Thyroid gland (tissue), 4 donors: Measurements from ENCODE around the gene GPR157. TPM values are rescaled to one million over a fixed set of nuclear protein-coding genes. Genes with fewer than 3 reads are reported as not detected.
"Not testable (repeated sequence)": the region's sequence is repeated elsewhere in the genome, so short reads cannot be mapped to it uniquely, and the experiment has no call there.

ENCODE experiments used
- DNase-seq, 2 donors: peaks; one replicate each; pipeline ENCODE4 v3.0.0-alpha.2; 2019
- H3K27ac ChIP-seq, 3 donors: fragments of 200-600 bp; sonication (generic); 1 replicate in 2 of 3; 2 replicates in 1 of 3; pipeline ENCODE4 v1.5.1; 2016 to 2019; ENCODE audit warnings: mild to moderate bottlenecking in 1 of 3, moderate library complexity in 1 of 3
- H3K27me3 ChIP-seq: fragments of 200-600 bp; sonication (generic); one replicate; pipeline ENCODE4 v1.5.1; 2019
- H3K36me3 ChIP-seq, 2 donors: fragments of 200-600 bp; sonication (generic); one replicate each; pipeline ENCODE4 v1.5.1; 2016 to 2019
- H3K4me1 ChIP-seq, 2 donors: fragments of 200-600 bp; sonication (generic); one replicate each; pipeline ENCODE4 v1.5.1; 2017 to 2019
- H3K4me3 ChIP-seq, 3 donors: fragments of 200-600 bp; sonication (generic); replicated peaks in 1 of 3; 1 replicate in 2 of 3; 2 replicates in 1 of 3; pipeline ENCODE4 v1.5.1; 2016; ENCODE audit warnings: mild to moderate bottlenecking in 1 of 3
- H3K9me3 ChIP-seq: fragments of 200-600 bp; sonication (generic); one replicate; pipeline ENCODE4 v1.5.1; 2017
- CTCF ChIP-seq, 6 experiments: fragments of 200-600 bp in 3 of 6; fragments of 450-650 bp in 3 of 6; sonication (generic) in 3 of 6; IDR thresholded peaks; one replicate each; pipeline ENCODE4 v1.5.1; 2016 to 2019; ENCODE audit warnings: antibody characterized with exemption in 6 of 6, mild to moderate bottlenecking in 2 of 6, inconsistent platforms in 1 of 6, moderate library complexity in 1 of 6
- POLR2A ChIP-seq, 2 donors: fragments of 450-650 bp; IDR thresholded peaks; one replicate each; pipeline ENCODE4 v1.6.1; 2017; ENCODE audit warnings: antibody characterized with exemption in 2 of 2, mild to moderate bottlenecking in 2 of 2, moderate library complexity in 1 of 2
- WGBS, 2 donors: methylation state at CpG; one replicate each; pipeline ENCODE4 v1.1.5; 2017; 5-methylcytosine and 5-hydroxymethylcytosine counted together
- intact Hi-C: fragments of 100-400 bp; cut with DNase I; formaldehyde crosslinking; loops from one replicate; pipeline ENCODE4 v1.15.1; 2023
- total RNA-seq, 4 donors: library from RNA; depleted of rRNA; stranded (reverse); fragments of >200 nt; gene quantifications; one replicate each; pipeline ENCODE4 v1.2.3, GENCODE V29; 2016

GPR157 gene
- total RNA-seq, 4 donors from 2014 or later = 5.6 to 10.4 (median 7.3) TPM

GRCh38 chr1:9145021-9145668 is 16.2 kb upstream of the GPR157 start:
- intact Hi-C loops = loop anchor here (10.0 kb wide), 1 partner anchor 50 kb away; no protein-coding TSS in a partner anchor
- no peaks in the 10 kb centered on the region for H3K9me3 ChIP-seq
- H3K4me3 ChIP-seq = no peak overlapping the region
- peaks cover 8 to 11% of the 10 kb centered on the region in 2 donors for H3K4me1 ChIP-seq
- no peaks in the 10 kb centered on the region for H3K36me3 ChIP-seq
- no peaks in the 10 kb centered on the region for H3K27me3 ChIP-seq
- 79 to 92% methylated on average over 14 to 16 of the region's 17 CpGs for WGBS, 2 donors
- no peak overlapping the region for H3K27ac ChIP-seq
- no peak for DNase-seq
- TF ChIP-seq POLR2A (IDR thresholded peaks at IDR 0.05) (no peak), CTCF (IDR thresholded peaks at IDR 0.05) (no peak)

- intact Hi-C loops = loop anchor here (10.0 kb wide), 1 partner anchor 50 kb away; no protein-coding TSS in a partner anchor
Observed at GRCh38 chr1:9144494-9144893, 15.6 kb upstream of the GPR157 start.

GRCh38 chr1:9143250-9143649 is 14.3 kb upstream of the GPR157 start:
- WGBS, 2 donors = 78 to 80% methylated on average over 7 of the region's 7 CpGs
- no peaks in the 10 kb centered on the region for H3K9me3 ChIP-seq

More at GRCh38 chr1:9144494-9144893, 15.6 kb upstream of the GPR157 start:
- WGBS, 2 donors = 91 to 94% methylated on average over 7 of the region's 7 CpGs
- not testable (repeated sequence) for H3K36me3 ChIP-seq, H3K9me3 ChIP-seq, H3K27me3 ChIP-seq, H3K27ac ChIP-seq, H3K4me3 ChIP-seq, H3K4me1 ChIP-seq, DNase-seq

GRCh38 chr1:9139930-9140329 is 11.0 kb upstream of the GPR157 start:
- Histone ChIP-seq H3K36me3 (no peaks in the 10 kb centered on the region), H3K4me3 (no peak overlapping the region), H3K9me3 (no peaks in the 10 kb centered on the region), H3K27ac (no peak overlapping the region), H3K4me1 (no peaks in the 10 kb centered on the region), H3K27me3 (no peaks in the 10 kb centered on the region)
- TF ChIP-seq POLR2A (IDR thresholded peaks at IDR 0.05) (no peak), CTCF (IDR thresholded peaks at IDR 0.05) (no peak)
- 88 to 94% methylated on average over 2 of the region's 2 CpGs for WGBS, 2 donors
- intact Hi-C loops = loop anchor here (10.0 kb wide), 1 partner anchor 55 kb away; no protein-coding TSS in a partner anchor
- no peak for DNase-seq

More at GRCh38 chr1:9143250-9143649, 14.3 kb upstream of the GPR157 start:
- DNase-seq = no peak
- Histone ChIP-seq H3K27me3 (no peaks in the 10 kb centered on the region), H3K36me3 (no peaks in the 10 kb centered on the region), H3K4me1 (no peaks in the 10 kb centered on the region), H3K27ac (no peak overlapping the region), H3K4me3 (no peak overlapping the region)
- intact Hi-C loops = loop anchor here (10.0 kb wide), 1 partner anchor 52 kb away; no protein-coding TSS in a partner anchor
- TF ChIP-seq CTCF (IDR thresholded peaks at IDR 0.05) = no peak
- no peak for TF ChIP-seq POLR2A (IDR thresholded peaks at IDR 0.05)

GRCh38 chr1:9136932-9137331 is 8.0 kb upstream of the GPR157 start:
- H3K9me3 ChIP-seq = no peaks in the 10 kb centered on the region
- no peaks in the 10 kb centered on the region for H3K4me1 ChIP-seq
- H3K27me3 ChIP-seq = no peaks in the 10 kb centered on the region
- no peak overlapping the region for H3K4me3 ChIP-seq
- no peak for DNase-seq
- H3K36me3 ChIP-seq = no peaks in the 10 kb centered on the region
- TF ChIP-seq POLR2A (IDR thresholded peaks at IDR 0.05) (no peak), CTCF (IDR thresholded peaks at IDR 0.05) (no peak)
- no peak overlapping the region for H3K27ac ChIP-seq
- 82 to 85% methylated on average over 7 to 8 of the region's 8 CpGs for WGBS, 2 donors
- intact Hi-C loops = no loop called here
